Transverse colon (tissue), 4 donors: ENCODE data around the gene SPRR5. TPM values are rescaled to one million over a fixed set of nuclear protein-coding genes. Genes with fewer than 3 reads are reported as not detected.

Experiments used
- DNase-seq: peaks from one replicate; pipeline ENCODE4 v3.0.0-alpha.2; 2019
- H3K27ac ChIP-seq, 4 donors: fragments of 200-600 bp; sonication (generic); 2 replicates each; pipeline ENCODE4 v1.5.1; 2016 to 2018; ENCODE audit warnings: inconsistent platforms in 4 of 4
- H3K27me3 ChIP-seq: fragments of 200-600 bp; sonication (generic); 2 replicates; pipeline ENCODE4 v1.5.1; 2017; ENCODE audit warnings: inconsistent platforms
- H3K36me3 ChIP-seq, 4 donors: fragments of 200-600 bp; sonication (generic); 2 replicates each; pipeline ENCODE4 v1.5.1; 2017 to 2019; ENCODE audit warnings: inconsistent platforms in 4 of 4
- H3K4me1 ChIP-seq, 4 donors: fragments of 200-600 bp; sonication (generic); 2 replicates each; pipeline ENCODE4 v1.5.1; 2017 to 2020; ENCODE audit warnings: inconsistent platforms in 4 of 4
- H3K4me3 ChIP-seq, 4 donors: fragments of 200-600 bp; sonication (generic); 1 replicate in 1 of 4; 2 replicates in 3 of 4; pipeline versions ENCODE4 v1.5.1 to v1.6.1; 2017 to 2019; ENCODE audit warnings: inconsistent platforms in 4 of 4
- H3K9me3 ChIP-seq, 2 donors: fragments of 200-600 bp; sonication (generic); 2 replicates each; pipeline ENCODE4 v1.5.1; 2017 to 2019; ENCODE audit warnings: inconsistent platforms in 2 of 2
- CTCF ChIP-seq, 5 experiments: fragments of 200-600 bp in 3 of 5; fragments of 450-650 bp in 2 of 5; sonication (generic) in 3 of 5; IDR thresholded peaks; 1 replicate in 2 of 5; 2 replicates in 3 of 5; pipeline ENCODE4 v1.5.1; 2016 to 2017; ENCODE audit warnings: antibody characterized with exemption in 5 of 5, inconsistent platforms in 3 of 5, mild to moderate bottlenecking in 2 of 5, moderate library complexity in 1 of 5
- EP300 ChIP-seq: sonication (generic); formaldehyde crosslinking; IDR thresholded peaks from one replicate; pipeline ENCODE4 v1.6.1; 2017; ENCODE audit warnings: antibody characterized with exemption, low read depth
- POLR2A ChIP-seq: fragments of 450-650 bp; IDR thresholded peaks from one replicate; pipeline ENCODE4 v1.6.1; 2016; ENCODE audit warnings: antibody characterized with exemption, mild to moderate bottlenecking, moderate library complexity
- POLR2AphosphoS5 ChIP-seq, 3 donors: sonication (generic); formaldehyde crosslinking; IDR thresholded peaks; one replicate each; pipeline ENCODE4 v1.6.1; 2016; ENCODE audit warnings: antibody characterized with exemption in 3 of 3
- WGBS, 2 donors: methylation state at CpG; one replicate each; pipeline ENCODE4 v1.1.5; 2018; ENCODE audit warnings: low coverage in 1 of 2; 5-methylcytosine and 5-hydroxymethylcytosine counted together
- in situ Hi-C, 4 donors: fragments of 200-750 bp; cut with MboI; loops; one replicate each; pipeline versions ENCODE4 v1.15.0 to v1.15.1; 2017; ENCODE audit warnings: low sequenced_read_pairs in 3 of 4, low pct_ligation_motif_present in 1 of 4, low pct_unique_long_range_greater_than_20kb in 1 of 4
- intact Hi-C: fragments of 100-400 bp; cut with DNase I; formaldehyde crosslinking; loops from one replicate; pipeline ENCODE4 v1.15.1; 2023; ENCODE audit warnings: low total_unique reads
- total RNA-seq, 4 donors: library from RNA; depleted of rRNA; stranded (reverse); fragments of >200 nt; gene quantifications; one replicate each; pipeline ENCODE4 v1.1.0, GENCODE V29; 2016

The SPRR5 gene
- total RNA-seq, 4 donors from 2014 or later = not detected

- no peak overlapping the region for H3K4me3 ChIP-seq
- in situ Hi-C loops (no loop called here), intact Hi-C loops (no loop called here)
- 64 to 72% methylated on average over 1 of the region's 1 CpG for WGBS, 2 donors
- H3K27ac ChIP-seq = no peak overlapping the region
- no peak for TF ChIP-seq POLR2A
- H3K36me3 ChIP-seq = no peaks in the 10 kb centered on the region
- no peaks in the 10 kb centered on the region for H3K4me1 ChIP-seq
- no peaks in the 10 kb centered on the region for H3K9me3 ChIP-seq
- no peaks in the 10 kb centered on the region for H3K27me3 ChIP-seq
- DNase-seq = no peak
Measured at GRCh38 chr1:152976688-152977087, 29.7 kb downstream of the SPRR5 start.

GRCh38 chr1:152977614-152978013 is 30.6 kb downstream of the SPRR5 start:
- Histone ChIP-seq H3K9me3 (no peaks in the 10 kb centered on the region), H3K27me3 (no peaks in the 10 kb centered on the region), H3K4me1 (no peaks in the 10 kb centered on the region), H3K4me3 (no peak overlapping the region), H3K27ac (no peak overlapping the region), H3K36me3 (no peaks in the 10 kb centered on the region)
- TF ChIP-seq CTCF (IDR thresholded peaks at IDR 0.05) = no peak
- TF ChIP-seq POLR2A = no peak
- intact Hi-C loops = no loop called here
- in situ Hi-C loops = no loop called here
- DNase-seq = no peak

GRCh38 chr1:152980676-152981075 is 33.7 kb downstream of the SPRR5 start:
- WGBS, 2 donors = 78% methylated on average over 1 of the region's 1 CpG; no CpG with 5 or more reads in 1 of the 2 donors
- intact Hi-C loops = no loop called here
- Histone ChIP-seq H3K9me3 (no peaks in the 10 kb centered on the region), H3K27me3 (no peaks in the 10 kb centered on the region), H3K27ac (no peak overlapping the region), H3K36me3 (no peaks in the 10 kb centered on the region), H3K4me3 (no peak overlapping the region), H3K4me1 (no peaks in the 10 kb centered on the region)
- in situ Hi-C loops = no loop called here
- no peak for TF ChIP-seq POLR2AphosphoS5 (IDR thresholded peaks at IDR 0.05)
- no peak for TF ChIP-seq POLR2A
- no peak for TF ChIP-seq CTCF (IDR thresholded peaks at IDR 0.05)
- TF ChIP-seq EP300 = no peak
- no peak for DNase-seq

GRCh38 chr1:152981146-152981871 is 34.3 kb downstream of the SPRR5 start:
- H3K4me1 ChIP-seq = no peaks in the 10 kb centered on the region
- no peaks in the 10 kb centered on the region for H3K36me3 ChIP-seq
- TF ChIP-seq EP300 (no peak), POLR2AphosphoS5 (IDR thresholded peaks at IDR 0.05) (no peak), POLR2A (no peak), CTCF (IDR thresholded peaks at IDR 0.05) (no peak)
- in situ Hi-C loops (no loop called here), intact Hi-C loops (no loop called here)
- no peak for DNase-seq
- no peaks in the 10 kb centered on the region for H3K9me3 ChIP-seq
- H3K27me3 ChIP-seq = no peaks in the 10 kb centered on the region
- 40 to 69% methylated on average over 1 to 6 of the region's 6 CpGs for WGBS, 2 donors
- H3K4me3 ChIP-seq = no peak overlapping the region
- no peak overlapping the region for H3K27ac ChIP-seq

- in situ Hi-C loops = no loop called here
- H3K4me3 ChIP-seq = no peak overlapping the region
Measured at GRCh38 chr1:152982076-152982475, 35.1 kb downstream of the SPRR5 start.

More at GRCh38 chr1:152982076-152982475, 35.1 kb downstream of the SPRR5 start:
- intact Hi-C loops = no loop called here
- Histone ChIP-seq H3K4me1 (no peaks in the 10 kb centered on the region), H3K27me3 (no peaks in the 10 kb centered on the region), H3K9me3 (no peaks in the 10 kb centered on the region), H3K27ac (no peak overlapping the region), H3K36me3 (no peaks in the 10 kb centered on the region)
- no peak for DNase-seq
- 72% methylated on average over 4 of the region's 4 CpGs; no CpG with 5 or more reads in 1 of the 2 donors for WGBS, 2 donors
- no peak for TF ChIP-seq POLR2AphosphoS5 (IDR thresholded peaks at IDR 0.05)
